Heart left ventricle (tissue), 16 donors: ENCODE measurements around the gene NKPD1. TPM values are rescaled to one million over a fixed set of nuclear protein-coding genes. Genes with fewer than 3 reads are reported as not detected.

Experiments used
- ATAC-seq, 4 donors: fragments of 200-7000 bp; cut with Tn5 transposase; one replicate each; pipeline ENCODE4 v1.9.1; 2020 to 2022; ENCODE audit warnings: moderate library complexity in 4 of 4, mild to moderate bottlenecking in 3 of 4, moderate number of reproducible peaks in 1 of 4
- DNase-seq, 5 donors: peaks; one replicate each; pipeline ENCODE4 v3.0.0-alpha.2; 2020
- H3K27ac ChIP-seq, 12 donors: fragments of 200-600 bp; sonication (generic) in 4 of 12; one replicate each; pipeline versions ENCODE4 v1.5.0 to v1.8.0; 2016 to 2022; ENCODE audit warnings: mild to moderate bottlenecking in 2 of 12
- H3K27me3 ChIP-seq, 9 donors: fragments of 200-600 bp; sonication (generic) in 2 of 9; one replicate each; pipeline versions ENCODE4 v1.5.1 to v1.8.0; 2016 to 2022; ENCODE audit warnings: mild to moderate bottlenecking in 3 of 9
- H3K36me3 ChIP-seq, 9 donors: fragments of 200-600 bp; sonication (generic) in 2 of 9; one replicate each; pipeline versions ENCODE4 v1.5.0 to v1.8.0; 2018 to 2022; ENCODE audit warnings: mild to moderate bottlenecking in 2 of 9
- H3K4me1 ChIP-seq, 12 donors: fragments of 200-600 bp; sonication (generic) in 4 of 12; one replicate each; pipeline versions ENCODE4 v1.5.0 to v1.8.0; 2016 to 2022; ENCODE audit warnings: mild to moderate bottlenecking in 3 of 12
- H3K4me3 ChIP-seq, 12 donors: fragments of 200-600 bp; sonication (generic) in 4 of 12; one replicate each; pipeline versions ENCODE4 v1.5.0 to v1.8.0; 2017 to 2022; ENCODE audit warnings: mild to moderate bottlenecking in 9 of 12, moderate library complexity in 4 of 12
- H3K9me3 ChIP-seq, 12 donors: fragments of 200-600 bp; sonication (generic) in 4 of 12; one replicate each; pipeline versions ENCODE4 v1.5.0 to v1.8.0; 2016 to 2022; ENCODE audit warnings: mild to moderate bottlenecking in 1 of 12
- POLR2A ChIP-seq, 2 donors: fragments of 450-650 bp; IDR thresholded peaks; one replicate each; pipeline ENCODE4 v1.6.1; 2017; ENCODE audit warnings: antibody characterized with exemption in 2 of 2, mild to moderate bottlenecking in 2 of 2, moderate library complexity in 2 of 2
- WGBS, 4 donors: extraction: QIAGEN DNeasy Blood & Tissue Kit in 2 of 4; methylation state at CpG; one replicate each; pipeline versions ENCODE4 v1.1.5 to v1.1.7; 2013 to 2018; 5-methylcytosine and 5-hydroxymethylcytosine counted together
- intact Hi-C, 10 donors: fragments of 100-400 bp; cut with DNase I; formaldehyde crosslinking; loops; one replicate each; pipeline versions ENCODE4 v1.11.1 to v1.14.2; 2022
- polyA plus RNA-seq, 2 donors: library from polyadenylated mRNA; stranded (reverse); fragments of 200-250 nt; gene quantifications; one replicate each; pipeline ENCODE4 v1.2.3, GENCODE V29; 2013
- total RNA-seq, 9 donors: library from RNA; depleted of rRNA in 2 of 9; stranded (reverse); fragments of >200 nt in 2 of 9; fragmentation: NEBNext Ultra II Directional in 3 of 9; extraction: Animal tissue kit (Norgen Biotek cat#: 25700) in 3 of 9; gene quantifications; one replicate each; pipeline versions ENCODE4 v1.1.0 to v1.2.4, GENCODE V29; 2016 to 2023
- TF ChIP-seq, protein P1 (sequence below), 12 donors: fragments of 200-600 bp; sonication (generic) in 4 of 12; IDR thresholded peaks; one replicate each; pipeline versions ENCODE4 v1.5.0 to v1.8.0; 2018 to 2022; ENCODE audit warnings: antibody characterized with exemption in 12 of 12, mild to moderate bottlenecking in 5 of 12
- donor health status: ischemic (EF 13 %, LVEDD 7.1; RV severe dilation, severe dysfunction).
- donor health status: healthy with polysubstance abuse.
- donor health status: DM: no; HTN: yes; CAD: no.
- donor health status: DM: no; HTN: no; CAD: no.
- donor health status: ischemic (EF 25% LVEDD 6.9; RV normal size, moderate dysfunction).
- donor health status: ischemic (EF 25% LVEDD 5.7; RV mildly dilated, moderate dysfunction).
- donor health status: healthy.
- donor health status: DM: yes; HTN: yes; CAD: no.
- donor health status: ischemic (EF 35%, LVEDD 5.7; RV mildly dilated, moderate dysfunction).
- donor health status: nonischemic (EF 11% LVEDD 7.7; RV severe dilation, severe dysfunction).
- donor health status: DM: yes; HTN: yes; CAD: no.
- donor health status: PGD.
- donor health status: ischemic (EF 29% LVEDD 5.4; RV normal size, mild dysfunction).
- donor health status: nonischemic (EF 23%, LVEDD 6.1; RV moderate dilation, normal function).

The NKPD1 gene
- total and polyA plus RNA-seq, 11 donors = 0.09 to 0.28 (median 0.14) TPM; not detected in 7

- Histone ChIP-seq H3K4me1 (peaks cover 0 to 42% (median 18%) of the 10 kb centered on the region in 12 donors), H3K4me3 (no peak overlapping the region), H3K36me3 (no peaks in the 10 kb centered on the region), H3K27me3 (no peaks in the 10 kb centered on the region), H3K27ac (peak overlapping the region; percentile 16 to 83 (median 54)), H3K9me3 (no peaks in the 10 kb centered on the region)
- ATAC-seq = peak; percentile 28 to 77 (median 55)
- TF ChIP-seq, protein P1, sequence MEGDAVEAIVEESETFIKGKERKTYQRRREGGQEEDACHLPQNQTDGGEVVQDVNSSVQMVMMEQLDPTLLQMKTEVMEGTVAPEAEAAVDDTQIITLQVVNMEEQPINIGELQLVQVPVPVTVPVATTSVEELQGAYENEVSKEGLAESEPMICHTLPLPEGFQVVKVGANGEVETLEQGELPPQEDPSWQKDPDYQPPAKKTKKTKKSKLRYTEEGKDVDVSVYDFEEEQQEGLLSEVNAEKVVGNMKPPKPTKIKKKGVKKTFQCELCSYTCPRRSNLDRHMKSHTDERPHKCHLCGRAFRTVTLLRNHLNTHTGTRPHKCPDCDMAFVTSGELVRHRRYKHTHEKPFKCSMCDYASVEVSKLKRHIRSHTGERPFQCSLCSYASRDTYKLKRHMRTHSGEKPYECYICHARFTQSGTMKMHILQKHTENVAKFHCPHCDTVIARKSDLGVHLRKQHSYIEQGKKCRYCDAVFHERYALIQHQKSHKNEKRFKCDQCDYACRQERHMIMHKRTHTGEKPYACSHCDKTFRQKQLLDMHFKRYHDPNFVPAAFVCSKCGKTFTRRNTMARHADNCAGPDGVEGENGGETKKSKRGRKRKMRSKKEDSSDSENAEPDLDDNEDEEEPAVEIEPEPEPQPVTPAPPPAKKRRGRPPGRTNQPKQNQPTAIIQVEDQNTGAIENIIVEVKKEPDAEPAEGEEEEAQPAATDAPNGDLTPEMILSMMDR (IDR thresholded peaks at IDR 0.05) = no peak
- no peak for TF ChIP-seq POLR2A (IDR thresholded peaks at IDR 0.05)
- 40 to 47% (median 43%) methylated on average over 7 of the region's 7 CpGs for WGBS, 4 donors
- DNase-seq = no peak
- intact Hi-C loops = loop anchor here in 1 of 10 donors (10.0 kb wide), 1 partner anchor 76 kb away; the partner anchor contains the start of gene PPP1R37
These were observed 10.4 kb upstream of the NKPD1 start for GRCh38 chr19:45171211-45171623.

GRCh38 chr19:45170146-45171106 is 9.6 kb upstream of the NKPD1 start:
- Histone ChIP-seq H3K27me3 (no peaks in the 10 kb centered on the region), H3K9me3 (no peaks in the 10 kb centered on the region), H3K4me1 (peaks cover 0 to 42% (median 21%) of the 10 kb centered on the region in 12 donors), H3K4me3 (no peak overlapping the region), H3K36me3 (no peaks in the 10 kb centered on the region), H3K27ac (peak overlapping the region in 10 of 12 donors; percentile 16 to 83 (median 48))
- ATAC-seq (no peak), DNase-seq (no peak)
- TF ChIP-seq POLR2A (IDR thresholded peaks at IDR 0.05) = no peak
- TF ChIP-seq, protein P1 (IDR thresholded peaks at IDR 0.05) = no peak
- intact Hi-C loops = loop anchor here in 1 of 10 donors (10.0 kb wide), 1 partner anchor 76 kb away; the partner anchor contains the start of gene PPP1R37
- 79 to 87% (median 83%) methylated on average over 16 to 21 of the region's 21 CpGs for WGBS, 4 donors

DNA sequence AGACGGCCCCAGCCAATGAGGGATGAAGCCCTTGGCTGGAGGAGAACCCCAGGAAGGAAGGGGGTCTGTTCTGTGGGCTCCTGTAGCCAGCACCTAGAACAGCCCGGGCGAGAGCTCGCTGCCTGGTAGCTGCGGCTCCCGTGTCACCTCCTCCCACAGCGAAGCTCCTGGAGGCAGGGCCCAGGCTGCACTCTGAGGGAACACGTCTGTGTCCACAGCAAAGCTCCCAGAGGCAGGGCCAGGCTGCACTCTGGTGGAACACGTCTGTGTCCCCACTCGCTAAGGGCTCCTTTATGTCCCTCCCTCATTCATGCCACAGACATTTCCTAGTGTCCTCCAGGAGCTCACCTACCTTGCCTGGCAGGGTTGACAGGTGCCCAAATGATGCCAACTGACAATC is 8.8 kb upstream of the NKPD1 start:
- ATAC-seq (no peak), DNase-seq (no peak)
- no peak overlapping the region for H3K4me3 ChIP-seq
- H3K36me3 ChIP-seq = no peaks in the 10 kb centered on the region
- intact Hi-C loops = loop anchor here in 2 of 10 donors (10.0 kb wide), 2 partner anchors 75 to 165 kb away; partner anchors contain the start of gene PPP1R37 (in 1 of the 2)
- peaks cover 0 to 48% (median 26%) of the 10 kb centered on the region in 12 donors for H3K4me1 ChIP-seq
- no peak for TF ChIP-seq POLR2A (IDR thresholded peaks at IDR 0.05)
- TF ChIP-seq, protein P1 (IDR thresholded peaks at IDR 0.05) = no peak
- H3K27me3 ChIP-seq = no peaks in the 10 kb centered on the region
- H3K9me3 ChIP-seq = no peaks in the 10 kb centered on the region
- 94 to 96% (median 95%) methylated on average over 9 to 10 of the region's 10 CpGs for WGBS, 4 donors
- no peak overlapping the region for H3K27ac ChIP-seq

- TF ChIP-seq, protein P1 (IDR thresholded peaks at IDR 0.05) = no peak
- no peak for TF ChIP-seq POLR2A (IDR thresholded peaks at IDR 0.05)
- DNase-seq (no peak), ATAC-seq (no peak)
- no peaks in the 10 kb centered on the region for H3K36me3 ChIP-seq
- no peaks in the 10 kb centered on the region for H3K27me3 ChIP-seq
- H3K9me3 ChIP-seq = no peaks in the 10 kb centered on the region
- H3K4me1 ChIP-seq = peaks cover 0 to 54% (median 33%) of the 10 kb centered on the region in 12 donors
- 82 to 90% (median 82%) methylated on average over 9 to 16 of the region's 16 CpGs for WGBS, 4 donors
- no peak overlapping the region for H3K27ac ChIP-seq
- no peak overlapping the region for H3K4me3 ChIP-seq
- intact Hi-C loops = loop anchor here in 1 of 10 donors (10.0 kb wide), 1 partner anchor 166 kb away; no protein-coding TSS in a partner anchor
These were observed 8.1 kb upstream of the NKPD1 start for GRCh38 chr19:45168767-45169351.
